GM21528 (cell line): Measurements from ENCODE around the gene SCAF8.
"Not testable (repeated sequence)": the region's sequence is repeated elsewhere in the genome, so short reads cannot be mapped to it uniquely, and the experiment has no call there.

Experiments used
- ATAC-seq: cut with Tn5 transposase; IDR thresholded peaks from one replicate; pipeline ENCODE4 v1.9.1; 2021; ENCODE audit warnings: mild to moderate bottlenecking, moderate library complexity; ENCODE audit not compliant: unreplicated experiment, low FRiP score

SCAF8 gene

DNA sequence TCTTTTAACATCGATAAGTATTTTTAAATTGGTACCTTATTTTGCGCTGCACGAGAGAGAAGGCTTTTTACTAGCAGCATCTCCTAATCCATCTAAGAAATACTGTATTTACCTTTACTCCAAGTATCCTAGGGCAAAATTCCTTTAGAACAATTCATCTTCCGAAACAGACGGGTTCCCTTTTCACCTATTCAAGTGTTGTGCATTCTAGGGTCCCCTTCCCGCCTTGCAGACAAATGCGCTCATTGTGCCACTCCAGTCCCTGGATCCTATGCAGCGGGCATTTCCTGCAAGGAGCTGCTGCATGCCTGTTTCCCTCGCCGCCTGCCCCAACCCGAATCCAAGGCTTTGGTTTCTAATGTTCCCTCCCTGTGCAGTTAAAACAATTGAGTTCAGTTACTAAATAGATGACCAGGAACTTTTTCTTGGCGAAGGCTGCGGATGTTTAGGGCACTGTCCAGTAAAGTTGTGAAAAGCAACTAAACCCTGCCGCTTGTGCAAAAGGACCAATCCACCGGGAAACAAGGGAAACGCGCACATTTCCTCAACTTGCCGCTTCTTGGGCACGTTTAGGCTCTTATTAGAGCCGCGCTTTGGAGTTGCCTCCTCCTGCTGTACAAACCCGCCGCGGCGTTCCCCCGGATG, 556 bp upstream of the SCAF8 start:
- ATAC-seq: no peak

- ATAC-seq: peak; percentile 78
These were observed 588 bp downstream of the SCAF8 start for GRCh38 chr6:154733626-154734382.

DNA sequence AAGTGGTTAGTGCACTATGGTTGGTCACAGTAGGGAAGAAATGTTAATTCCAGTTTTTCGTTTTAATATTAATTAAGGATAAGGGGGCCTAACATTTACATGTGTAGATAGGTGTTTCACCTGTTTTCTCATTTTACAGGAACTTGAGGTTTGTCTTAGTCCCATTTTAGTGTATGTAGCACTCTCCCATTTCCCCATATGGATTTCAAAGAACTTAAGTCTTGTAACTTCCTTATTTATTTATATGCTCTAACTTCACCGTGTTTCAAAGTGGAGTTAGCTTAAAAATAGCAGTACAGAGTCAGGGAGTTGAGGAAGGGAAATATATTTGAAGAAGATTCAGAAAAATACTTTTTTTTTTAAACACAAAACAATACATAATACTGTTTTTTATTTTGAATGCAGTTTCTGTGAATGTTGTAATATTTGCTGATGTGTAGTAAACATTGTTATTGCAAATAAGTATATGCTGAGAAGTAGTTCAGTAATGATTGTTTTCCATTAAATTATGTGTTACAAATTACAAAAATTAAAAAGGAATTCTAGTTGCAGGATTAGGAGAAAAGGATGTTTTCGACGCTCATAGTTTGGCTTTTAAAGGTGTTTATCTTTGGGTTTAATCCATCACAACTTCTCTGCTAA, 3.5 kb downstream of the SCAF8 start:
- no peak for ATAC-seq

DNA sequence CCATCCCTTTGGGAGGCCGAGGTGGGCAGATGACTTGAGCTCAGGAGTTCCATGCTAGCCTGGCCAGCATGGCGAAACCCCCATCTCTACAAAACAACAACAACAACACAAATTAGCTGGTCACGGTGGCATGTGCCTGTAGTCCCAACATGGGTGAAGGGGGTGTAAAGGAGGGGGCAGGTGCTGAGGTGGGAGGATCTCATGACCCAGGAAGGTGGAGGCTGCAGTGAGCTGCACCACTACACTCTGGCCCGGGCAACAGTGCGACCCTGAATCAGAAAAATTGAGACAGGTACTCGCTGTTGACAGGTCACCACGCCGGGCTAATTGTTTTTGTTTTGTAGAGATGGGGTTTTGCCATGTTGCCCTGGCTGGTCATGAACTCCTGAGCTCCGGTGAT, 4.2 kb downstream of the SCAF8 start:
- no peak for ATAC-seq

DNA sequence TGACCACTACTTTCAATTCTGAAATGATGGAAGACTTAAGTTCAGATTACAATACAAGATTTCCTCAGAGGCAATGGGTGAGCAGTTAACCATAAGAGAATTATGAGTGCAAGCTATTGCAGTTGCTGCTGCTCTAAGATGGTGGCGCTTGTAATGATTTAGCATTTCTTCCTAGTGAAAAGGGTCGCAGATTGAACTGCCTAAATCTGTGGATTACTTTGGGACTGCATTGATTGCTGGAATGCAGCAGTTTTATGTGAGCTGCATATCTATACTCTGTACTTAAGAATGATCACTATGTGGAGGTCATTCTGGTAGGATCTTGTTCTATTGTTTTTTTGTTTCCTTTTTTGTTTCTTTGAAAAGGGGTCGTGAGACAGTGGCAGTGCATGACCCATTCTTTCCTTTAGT, 5.3 kb downstream of the SCAF8 start:
- ATAC-seq: no peak

- ATAC-seq: no peak
These were observed 7.4 kb downstream of the SCAF8 start for GRCh38 chr6:154740658-154741057.

- no peak for ATAC-seq
These were observed 9.7 kb downstream of the SCAF8 start for GRCh38 chr6:154742891-154743290.

- ATAC-seq: not testable (repeated sequence)
These were observed 11.0 kb downstream of the SCAF8 start for GRCh38 chr6:154744029-154744745.

DNA sequence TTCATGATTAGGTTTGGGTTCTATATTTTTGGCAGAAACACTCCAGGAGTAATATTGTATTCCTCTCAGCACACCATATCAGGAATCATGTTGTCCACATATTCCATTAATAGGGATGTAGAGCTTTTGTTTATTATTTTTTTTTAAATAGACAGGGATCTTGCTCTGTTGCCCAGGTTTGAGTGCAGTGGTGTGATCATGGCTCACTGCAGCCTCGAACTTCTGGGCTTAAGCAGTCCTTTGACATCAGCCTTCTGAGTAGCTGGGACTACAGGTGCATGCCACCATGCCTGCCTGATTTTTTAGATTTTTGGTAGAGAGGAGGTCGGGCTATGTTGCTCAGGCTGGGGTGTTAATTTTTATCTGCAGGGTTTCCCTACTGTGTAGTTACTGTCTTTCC, 12.0 kb downstream of the SCAF8 start:
- no peak for ATAC-seq

DNA sequence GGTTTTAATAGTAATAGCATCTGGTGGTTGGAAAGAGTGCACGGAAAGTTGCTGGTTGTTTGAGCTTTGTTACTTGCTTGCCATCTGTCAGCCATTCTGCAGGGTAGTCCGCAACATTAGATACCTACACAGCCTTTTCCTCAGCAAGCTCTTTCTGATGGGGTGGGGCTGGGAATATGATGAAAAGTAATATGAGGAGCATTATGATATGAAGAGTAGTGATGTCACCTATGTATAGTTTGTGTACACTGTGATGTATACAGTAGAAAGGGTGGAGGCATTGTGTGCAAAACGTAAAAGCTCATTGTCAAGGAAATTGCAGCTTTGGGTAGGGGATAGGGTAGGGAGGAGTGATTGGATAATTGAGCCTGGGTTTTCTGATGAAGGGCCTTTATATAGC, 16.1 kb downstream of the SCAF8 start:
- ATAC-seq: no peak

DNA sequence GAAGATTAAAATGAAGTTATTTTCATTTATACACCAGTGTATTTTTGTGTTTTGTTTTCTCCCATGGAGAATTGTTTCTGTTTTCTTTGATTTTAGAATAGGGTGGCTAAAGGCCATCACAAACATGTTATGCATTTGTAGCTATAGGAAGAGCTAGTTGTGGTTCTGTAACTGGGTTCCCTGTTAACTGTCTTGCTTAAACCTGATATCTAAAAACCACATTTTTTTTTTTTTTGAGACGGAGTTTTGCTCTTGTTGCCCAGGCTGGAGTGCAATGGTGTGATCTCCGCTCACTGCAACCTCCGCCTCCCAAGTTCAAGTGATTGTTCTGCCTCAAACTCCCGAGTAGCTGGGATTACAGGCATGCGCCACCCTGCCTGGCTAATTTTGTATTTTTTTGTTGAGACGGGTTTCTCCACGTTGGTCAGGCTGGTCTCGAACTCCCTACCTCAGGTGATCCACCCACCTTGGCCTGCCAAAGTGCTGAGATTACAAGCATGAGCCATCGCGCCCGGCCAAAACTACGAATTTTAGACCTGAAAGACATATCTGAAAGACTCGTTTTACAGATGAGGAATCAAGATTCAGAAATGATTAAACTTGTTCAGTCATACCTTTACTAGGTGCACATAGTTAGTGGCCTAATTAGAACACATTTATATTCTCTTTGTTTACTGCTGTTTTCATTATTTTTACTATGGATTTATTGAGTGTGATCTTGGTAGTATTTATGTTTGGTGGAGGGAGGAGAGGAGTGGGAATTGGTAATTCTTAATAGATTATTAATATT, 18.0 kb downstream of the SCAF8 start:
- no peak for ATAC-seq

DNA sequence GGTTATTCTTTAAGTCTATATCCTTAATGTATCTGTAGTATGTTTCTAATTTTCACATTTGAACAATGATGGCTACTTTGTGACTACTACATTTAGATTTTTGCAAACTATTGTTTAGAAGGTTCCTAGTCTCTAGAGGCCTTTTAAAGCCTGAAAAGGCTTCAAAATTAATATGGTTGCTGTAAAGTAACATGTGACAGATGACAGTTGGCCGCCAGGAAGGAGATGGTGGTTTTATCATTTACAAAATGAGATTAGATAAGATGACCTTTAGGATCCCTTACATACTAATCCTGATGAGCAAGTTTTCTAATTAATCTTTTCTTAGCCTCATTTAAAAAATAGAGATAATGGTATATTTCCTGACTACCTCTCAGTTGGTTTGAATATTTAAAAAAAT, 18.8 kb downstream of the SCAF8 start:
- ATAC-seq: no peak

DNA sequence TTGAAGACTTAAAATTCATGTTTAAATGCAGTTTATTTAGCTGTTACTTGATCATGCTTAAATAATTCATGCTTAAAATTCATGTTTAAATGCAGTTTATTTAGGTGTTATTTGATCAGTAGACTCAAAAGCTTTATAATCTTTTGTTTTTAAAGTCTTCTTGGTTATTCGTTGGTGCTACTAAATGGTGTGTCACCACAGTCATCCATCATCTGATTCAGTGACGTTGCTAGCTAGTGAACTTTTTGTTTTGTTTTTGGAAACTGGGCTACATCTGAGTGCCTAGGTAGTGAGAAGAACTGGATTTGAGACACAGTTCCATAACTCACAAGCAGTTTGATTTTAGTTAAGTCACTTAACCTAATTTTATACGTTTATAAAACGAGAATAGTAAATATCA, 20.9 kb downstream of the SCAF8 start:
- no peak for ATAC-seq

DNA sequence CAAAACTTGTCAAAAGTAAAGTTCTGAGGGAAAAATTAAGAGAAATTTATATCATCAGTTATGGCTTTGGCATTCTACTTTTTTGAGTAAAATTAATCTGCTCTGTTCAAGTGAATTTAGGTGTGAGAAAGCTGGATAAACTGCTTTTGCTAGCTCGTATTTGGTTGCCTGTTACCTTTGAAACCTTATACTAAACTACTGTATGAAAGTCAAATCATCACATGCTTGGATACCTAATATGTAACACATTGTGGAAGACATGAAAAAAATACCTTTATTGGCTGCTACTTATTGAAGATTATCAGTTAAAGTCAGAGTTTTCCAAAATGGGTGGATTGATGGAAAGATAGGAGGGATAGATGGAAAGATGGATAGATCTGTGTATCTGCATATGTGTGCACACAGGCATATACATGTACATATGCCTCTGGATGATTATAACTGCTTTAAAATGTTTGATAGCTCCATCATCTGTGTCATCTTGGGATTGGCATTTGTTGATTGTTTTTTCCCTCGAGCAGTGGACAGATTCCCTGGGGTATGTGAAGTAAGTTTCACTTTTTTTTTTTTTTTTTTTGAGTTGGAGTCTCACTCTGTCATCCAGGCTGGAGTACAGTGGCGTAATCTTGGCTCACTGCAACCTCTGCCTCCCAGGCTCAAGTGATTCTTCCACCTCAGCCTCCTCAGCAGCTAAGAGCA, 24.3 kb downstream of the SCAF8 start:
- ATAC-seq: no peak

DNA sequence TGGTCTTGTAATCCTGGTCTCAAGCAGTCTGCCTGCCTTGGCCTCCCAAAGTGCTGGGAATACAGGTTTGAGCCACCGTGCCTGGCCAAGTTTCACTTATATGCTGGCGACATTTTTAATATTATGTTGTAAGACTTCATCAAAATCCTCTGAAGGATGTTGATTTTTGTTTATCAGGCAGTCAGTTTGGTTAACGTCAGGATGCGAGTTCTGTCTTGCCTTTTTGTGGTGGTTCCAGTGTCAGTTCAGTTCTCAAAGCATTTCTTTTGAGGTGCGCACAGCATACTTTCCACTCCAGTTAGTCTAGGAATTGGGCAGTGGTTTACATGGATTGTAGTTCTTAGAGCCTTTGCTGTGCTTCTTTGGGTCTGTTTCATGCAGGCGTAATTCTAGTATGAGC, 24.9 kb downstream of the SCAF8 start:
- ATAC-seq: no peak

DNA sequence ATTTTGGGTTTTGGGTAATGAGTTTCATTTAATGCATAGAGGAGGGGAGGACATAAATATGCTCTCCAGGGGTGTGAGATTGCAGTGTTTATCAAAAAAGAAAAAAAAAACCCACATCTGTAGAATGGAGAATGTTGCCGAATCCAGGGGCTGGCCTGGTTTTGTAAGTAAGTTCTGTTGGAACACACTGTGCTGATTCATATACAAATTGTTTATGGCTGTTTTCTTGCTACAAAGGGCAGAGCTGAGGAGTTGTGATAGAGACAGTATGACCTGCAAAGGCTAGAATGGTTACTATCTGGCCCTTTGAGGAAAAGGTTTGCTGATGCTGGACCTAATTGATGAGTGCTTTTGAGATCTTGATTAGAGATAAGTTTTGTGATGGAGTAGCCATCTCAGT, 30.4 kb downstream of the SCAF8 start:
- ATAC-seq: no peak

GRCh38 chr6:154765273-154765672, 32.1 kb downstream of the SCAF8 start:
- ATAC-seq: no peak

- no peak for ATAC-seq
These were observed 33.1 kb downstream of the SCAF8 start for GRCh38 chr6:154766288-154766687.

DNA sequence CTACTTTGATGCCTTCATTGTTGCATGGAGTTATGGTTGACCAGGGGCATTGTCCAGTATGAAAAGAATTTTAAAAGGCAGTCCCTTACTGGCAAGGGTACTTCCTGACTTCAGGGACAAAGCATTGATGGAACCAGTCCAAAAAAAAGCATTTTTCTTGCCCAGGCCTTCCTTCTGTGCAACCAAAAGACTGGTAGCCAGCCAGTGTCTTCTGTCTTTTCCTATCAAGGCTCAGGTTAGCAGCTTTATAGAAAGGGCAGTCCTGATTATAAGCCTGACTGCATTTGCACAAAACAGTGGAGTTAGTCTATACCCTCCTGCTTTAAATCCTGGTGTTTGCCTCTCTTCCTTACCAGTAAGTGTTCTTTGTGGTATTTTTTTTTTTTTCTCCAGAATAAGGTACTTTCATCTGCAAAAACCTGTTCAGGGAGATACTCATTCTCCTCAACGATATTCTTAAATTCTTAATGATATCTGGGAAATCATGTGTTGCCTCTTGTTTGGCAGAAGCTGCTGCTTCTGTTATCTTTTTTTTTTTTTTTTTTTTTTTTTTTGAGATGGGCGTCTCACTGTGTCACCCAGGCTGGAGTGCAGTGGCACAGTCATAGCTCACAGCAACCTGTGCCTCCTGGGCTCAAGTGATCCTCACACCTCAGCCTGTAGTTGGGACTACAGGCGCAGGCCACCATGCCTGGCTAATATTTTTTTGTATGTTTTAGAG, 33.9 kb downstream of the SCAF8 start:
- ATAC-seq: no peak
